ENCODE data around the gene VPS37C. TPM values are rescaled to one million over a fixed set of nuclear protein-coding genes. Genes with fewer than 3 reads are reported as not detected.

Gene VPS37C
- total RNA-seq, 4 donors from 2014 or later, result 26.4 to 36.3 (median 35.7) TPM

DNA sequence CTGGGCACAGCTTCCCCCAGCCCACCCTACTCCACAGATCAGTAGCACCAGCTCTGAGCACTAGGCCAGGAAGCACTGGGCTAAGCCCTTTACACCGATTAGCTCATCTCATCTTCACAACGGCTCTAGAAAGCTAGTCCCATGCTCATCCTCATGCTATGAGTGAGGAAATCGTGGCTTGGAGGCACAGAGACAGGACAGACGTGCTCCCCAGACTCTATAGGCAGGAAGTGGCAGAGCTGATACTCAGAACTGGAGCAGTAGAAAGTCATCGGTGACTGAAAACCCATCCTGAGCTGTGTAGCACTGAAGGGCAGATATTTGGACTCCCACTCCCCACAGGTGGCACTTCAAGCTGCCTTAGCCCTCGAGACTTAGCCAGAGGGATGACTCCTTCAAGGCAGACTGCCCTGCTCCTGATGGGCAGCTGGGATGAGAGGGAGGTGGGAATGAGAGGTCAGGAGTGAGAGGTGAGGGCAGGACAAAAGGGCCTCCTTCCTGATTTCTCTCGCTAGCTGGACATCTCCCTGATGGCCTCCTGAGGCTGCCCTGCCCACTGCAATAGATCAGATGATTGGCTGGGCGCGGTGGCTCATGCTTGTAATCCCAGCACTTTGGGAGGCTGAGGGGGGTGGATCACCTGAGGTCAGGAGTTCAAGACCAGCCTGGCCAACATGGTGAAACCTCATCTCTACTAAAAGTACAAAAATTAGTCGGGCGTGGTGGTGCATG is 49.3 kb downstream of the VPS37C start:
- Histone ChIP-seq H3K27ac (no peak overlapping the region), H3K9me3 (no peaks in the 10 kb centered on the region), H3K27me3 (no peaks in the 10 kb centered on the region), H3K4me3 (no peak overlapping the region), H3K36me3 (no peaks in the 10 kb centered on the region), H3K4me1 (no peaks in the 10 kb centered on the region)
- DNase-seq (ENCODE audit: low spot score in 2 of 2), result no peak
- TF ChIP-seq POLR2A (IDR thresholded peaks at IDR 0.05) (no peak), POLR2AphosphoS5 (IDR thresholded peaks at IDR 0.05) (no peak), EP300 (IDR thresholded peaks at IDR 0.05) (no peak)
- TF ChIP-seq, protein P1, sequence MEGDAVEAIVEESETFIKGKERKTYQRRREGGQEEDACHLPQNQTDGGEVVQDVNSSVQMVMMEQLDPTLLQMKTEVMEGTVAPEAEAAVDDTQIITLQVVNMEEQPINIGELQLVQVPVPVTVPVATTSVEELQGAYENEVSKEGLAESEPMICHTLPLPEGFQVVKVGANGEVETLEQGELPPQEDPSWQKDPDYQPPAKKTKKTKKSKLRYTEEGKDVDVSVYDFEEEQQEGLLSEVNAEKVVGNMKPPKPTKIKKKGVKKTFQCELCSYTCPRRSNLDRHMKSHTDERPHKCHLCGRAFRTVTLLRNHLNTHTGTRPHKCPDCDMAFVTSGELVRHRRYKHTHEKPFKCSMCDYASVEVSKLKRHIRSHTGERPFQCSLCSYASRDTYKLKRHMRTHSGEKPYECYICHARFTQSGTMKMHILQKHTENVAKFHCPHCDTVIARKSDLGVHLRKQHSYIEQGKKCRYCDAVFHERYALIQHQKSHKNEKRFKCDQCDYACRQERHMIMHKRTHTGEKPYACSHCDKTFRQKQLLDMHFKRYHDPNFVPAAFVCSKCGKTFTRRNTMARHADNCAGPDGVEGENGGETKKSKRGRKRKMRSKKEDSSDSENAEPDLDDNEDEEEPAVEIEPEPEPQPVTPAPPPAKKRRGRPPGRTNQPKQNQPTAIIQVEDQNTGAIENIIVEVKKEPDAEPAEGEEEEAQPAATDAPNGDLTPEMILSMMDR (IDR thresholded peaks at IDR 0.05), result no peak
- WGBS, result 86% methylated on average over 11 of the region's 11 CpGs

DNA sequence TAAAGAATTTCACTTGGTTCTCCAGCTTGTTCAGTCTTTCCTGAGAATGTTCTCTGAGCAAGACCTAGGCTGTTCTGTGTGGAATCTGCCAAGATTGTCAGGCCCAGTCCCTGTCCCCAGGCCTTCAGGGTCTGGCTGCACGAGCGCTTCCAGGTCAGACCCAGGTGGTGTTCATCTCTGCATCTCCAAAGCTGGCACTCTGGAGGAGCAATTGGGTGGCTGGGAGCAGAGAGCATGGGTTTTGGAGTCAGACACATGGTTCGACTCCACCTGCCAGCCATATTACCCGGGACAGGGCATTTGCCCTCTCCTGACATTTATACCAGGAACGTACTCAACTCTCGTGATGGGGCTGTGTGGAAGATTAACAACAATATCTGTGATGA is 50.2 kb downstream of the VPS37C start:
- H3K27ac ChIP-seq, result no peak overlapping the region
- no peaks in the 10 kb centered on the region for H3K36me3 ChIP-seq
- 78% methylated on average over 6 of the region's 6 CpGs for WGBS
- no peaks in the 10 kb centered on the region for H3K4me1 ChIP-seq
- H3K9me3 ChIP-seq, result no peaks in the 10 kb centered on the region
- DNase-seq (ENCODE audit: low spot score in 2 of 2), result no peak
- no peak overlapping the region for H3K4me3 ChIP-seq
- no peak for TF ChIP-seq EP300 (IDR thresholded peaks at IDR 0.05)
- TF ChIP-seq, protein P1 (IDR thresholded peaks at IDR 0.05), result no peak
- TF ChIP-seq POLR2A (IDR thresholded peaks at IDR 0.05), result no peak
- no peak for TF ChIP-seq POLR2AphosphoS5 (IDR thresholded peaks at IDR 0.05)
- no peaks in the 10 kb centered on the region for H3K27me3 ChIP-seq

DNA sequence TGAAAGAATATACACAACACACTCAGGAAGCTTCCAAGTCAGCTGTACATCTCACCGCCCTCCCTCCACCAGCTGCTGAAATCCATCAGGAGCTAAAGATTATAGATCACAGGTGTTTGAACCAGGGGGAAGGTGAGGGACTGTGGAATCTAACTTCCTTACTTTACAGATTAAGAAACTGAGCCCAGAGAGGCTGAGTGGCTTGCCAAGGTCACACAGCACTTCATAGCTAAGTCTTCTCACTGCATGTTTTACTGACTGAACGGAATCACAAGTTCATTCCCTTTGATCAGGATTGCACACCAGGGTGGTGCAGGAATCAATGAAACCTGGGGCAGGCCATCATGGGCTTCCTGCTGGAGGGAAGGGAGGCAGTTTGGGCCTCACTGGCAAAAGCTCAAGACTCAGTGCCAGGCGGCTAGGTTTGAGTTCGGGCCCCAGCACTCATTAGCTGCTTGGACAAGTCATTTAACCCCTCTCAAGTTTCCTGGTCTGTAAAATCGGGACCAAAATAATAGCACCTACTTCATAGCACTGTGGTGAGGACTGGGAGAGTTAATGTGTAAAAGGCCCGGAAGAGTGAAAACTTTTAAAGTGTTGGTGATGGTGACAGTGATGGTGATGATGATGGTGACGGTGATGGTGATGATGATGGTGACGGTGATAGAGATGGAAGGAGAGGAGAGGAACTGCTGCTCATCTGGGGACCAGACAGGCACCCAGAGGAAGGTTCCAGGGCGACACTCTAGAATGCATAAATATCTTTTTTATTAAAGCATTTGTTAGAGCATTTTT is 50.8 kb downstream of the VPS37C start:
- no peaks in the 10 kb centered on the region for H3K27me3 ChIP-seq
- no peaks in the 10 kb centered on the region for H3K4me1 ChIP-seq
- TF ChIP-seq POLR2A (IDR thresholded peaks at IDR 0.05), result no peak
- TF ChIP-seq POLR2AphosphoS5 (IDR thresholded peaks at IDR 0.05), result no peak
- TF ChIP-seq EP300 (IDR thresholded peaks at IDR 0.05), result no peak
- TF ChIP-seq, protein P1 (IDR thresholded peaks at IDR 0.05), result no peak
- H3K4me3 ChIP-seq, result no peak overlapping the region
- WGBS, result 89% methylated on average over 9 of the region's 9 CpGs
- no peaks in the 10 kb centered on the region for H3K36me3 ChIP-seq
- H3K9me3 ChIP-seq, result no peaks in the 10 kb centered on the region
- no peak for DNase-seq (ENCODE audit: low spot score in 2 of 2)
- no peak overlapping the region for H3K27ac ChIP-seq

DNA sequence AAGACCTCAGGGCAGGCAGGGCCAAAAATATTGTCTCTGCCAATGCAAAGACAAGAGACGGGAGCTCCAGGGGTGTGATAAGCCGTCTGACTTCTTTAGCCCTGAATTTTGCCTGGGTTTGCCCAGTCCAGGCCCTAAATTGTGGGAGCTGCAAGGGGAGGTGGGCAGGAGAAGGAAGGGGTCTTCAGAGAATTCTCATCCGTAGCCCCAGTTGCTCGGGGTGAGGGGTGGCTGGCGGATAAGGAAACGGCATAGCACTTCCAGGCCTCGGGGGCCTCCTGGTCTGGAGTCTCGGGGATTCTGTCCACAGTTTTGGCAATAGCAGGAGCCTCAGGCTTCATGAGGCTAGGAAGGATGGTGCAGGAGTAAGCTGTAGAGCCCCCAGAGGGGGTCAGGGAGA is 51.6 kb downstream of the VPS37C start:
- no peak for TF ChIP-seq EP300 (IDR thresholded peaks at IDR 0.05)
- TF ChIP-seq POLR2AphosphoS5 (IDR thresholded peaks at IDR 0.05), result no peak
- TF ChIP-seq, protein P1 (IDR thresholded peaks at IDR 0.05), result no peak
- no peak for TF ChIP-seq POLR2A (IDR thresholded peaks at IDR 0.05)
- H3K4me1 ChIP-seq, result no peaks in the 10 kb centered on the region
- DNase-seq (ENCODE audit: low spot score in 2 of 2), result no peak
- H3K9me3 ChIP-seq, result no peaks in the 10 kb centered on the region
- WGBS, result 77% methylated on average over 8 of the region's 8 CpGs
- no peaks in the 10 kb centered on the region for H3K27me3 ChIP-seq
- H3K36me3 ChIP-seq, result no peaks in the 10 kb centered on the region
- H3K27ac ChIP-seq, result no peak overlapping the region
- H3K4me3 ChIP-seq, result no peak overlapping the region
